ENCODE measurements around the gene CNTNAP2.

DNA sequence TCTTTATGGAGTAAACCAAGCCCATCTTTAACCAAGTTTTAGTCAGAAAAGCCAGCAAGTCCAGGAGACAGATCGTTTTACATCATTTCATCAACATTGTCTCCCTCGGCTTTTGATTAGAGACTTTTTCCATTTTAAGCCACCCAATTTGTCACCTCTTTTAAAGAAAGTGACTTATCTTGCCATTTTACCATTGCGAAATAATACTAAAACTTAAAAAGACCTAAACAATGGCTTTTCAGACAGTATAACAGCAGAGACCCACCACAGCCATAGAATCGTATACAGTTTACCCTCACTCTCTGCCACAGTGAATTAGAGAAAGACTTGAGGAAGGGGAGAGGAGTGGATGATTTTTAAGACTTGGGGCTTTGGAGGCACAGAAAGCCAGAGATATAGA, 2114.3 kb downstream of the CNTNAP2 start:
- TF ChIP-seq, protein P1, sequence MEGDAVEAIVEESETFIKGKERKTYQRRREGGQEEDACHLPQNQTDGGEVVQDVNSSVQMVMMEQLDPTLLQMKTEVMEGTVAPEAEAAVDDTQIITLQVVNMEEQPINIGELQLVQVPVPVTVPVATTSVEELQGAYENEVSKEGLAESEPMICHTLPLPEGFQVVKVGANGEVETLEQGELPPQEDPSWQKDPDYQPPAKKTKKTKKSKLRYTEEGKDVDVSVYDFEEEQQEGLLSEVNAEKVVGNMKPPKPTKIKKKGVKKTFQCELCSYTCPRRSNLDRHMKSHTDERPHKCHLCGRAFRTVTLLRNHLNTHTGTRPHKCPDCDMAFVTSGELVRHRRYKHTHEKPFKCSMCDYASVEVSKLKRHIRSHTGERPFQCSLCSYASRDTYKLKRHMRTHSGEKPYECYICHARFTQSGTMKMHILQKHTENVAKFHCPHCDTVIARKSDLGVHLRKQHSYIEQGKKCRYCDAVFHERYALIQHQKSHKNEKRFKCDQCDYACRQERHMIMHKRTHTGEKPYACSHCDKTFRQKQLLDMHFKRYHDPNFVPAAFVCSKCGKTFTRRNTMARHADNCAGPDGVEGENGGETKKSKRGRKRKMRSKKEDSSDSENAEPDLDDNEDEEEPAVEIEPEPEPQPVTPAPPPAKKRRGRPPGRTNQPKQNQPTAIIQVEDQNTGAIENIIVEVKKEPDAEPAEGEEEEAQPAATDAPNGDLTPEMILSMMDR (IDR thresholded peaks at IDR 0.05 in 4 of 5, conservative IDR thresholded peaks at IDR 0.05 in 1 of 5): no peak
- TF ChIP-seq POLR2A (IDR thresholded peaks at IDR 0.05): no peak

Data from gastrocnemius medialis (tissue), 4 donors.